DMS114 treated with DMSO at 0.1 percent for 48 hours (cell line): ENCODE data around the gene SPIN2A.
"Not testable (repeated sequence)": the region's sequence is repeated elsewhere in the genome, so short reads cannot be mapped to it uniquely, and the experiment has no call there.

ENCODE experiments used
- DNase-seq: peaks from one replicate; lab custom pipeline; 2025; ENCODE audit not compliant: unreplicated experiment; lab: John Stamatoyannopoulos, UW

SPIN2A gene

DNA sequence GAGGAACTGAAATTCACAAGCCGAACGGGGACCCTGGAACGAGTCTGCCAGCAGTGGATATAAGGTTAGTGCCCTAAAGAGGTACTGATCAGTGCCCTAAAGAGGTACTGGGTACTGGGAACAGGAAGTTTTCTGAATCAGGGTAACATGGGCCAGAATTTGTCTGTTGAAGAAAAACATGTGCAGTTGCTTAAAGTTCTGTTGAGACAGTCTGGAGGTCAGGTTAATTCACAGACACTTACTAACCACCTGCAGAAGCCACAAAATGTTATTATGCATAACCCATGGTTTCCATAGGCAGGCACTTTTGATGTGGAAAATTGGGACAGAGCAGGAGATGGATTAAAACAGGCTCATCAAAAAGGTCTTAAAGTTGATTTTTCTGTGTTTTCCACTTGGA is 33.7 kb downstream of the SPIN2A start:
- DNase-seq, result no peak

DNA sequence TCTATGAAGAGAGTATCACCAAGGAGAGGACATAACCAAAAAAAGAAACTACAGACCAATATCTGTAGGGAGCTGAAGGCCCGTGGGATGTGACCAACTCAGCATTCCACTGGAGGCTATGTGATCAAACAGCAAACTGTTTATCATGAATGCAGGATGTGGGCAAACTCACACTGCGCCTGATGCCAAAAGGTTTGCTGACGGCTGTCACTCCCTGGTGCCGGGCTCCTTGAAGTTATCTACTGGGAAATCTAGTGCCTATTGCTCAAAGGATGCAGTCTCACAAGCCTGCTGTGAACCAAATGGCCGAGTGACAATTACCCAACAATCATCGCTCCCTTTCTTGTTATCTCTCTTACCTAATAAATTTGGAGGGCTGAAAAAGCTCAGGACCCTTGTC is 34.3 kb downstream of the SPIN2A start:
- DNase-seq, result not testable (repeated sequence)
